ENCODE data around the gene SELENOH. TPM values are rescaled to one million over a fixed set of nuclear protein-coding genes. Genes with fewer than 3 reads are reported as not detected.

SELENOH gene
- polyA plus RNA-seq, 1 donor (not counting 4 experiments of a cell fraction or from before 2014, with no cell fraction given) = 88.2 TPM

DNA sequence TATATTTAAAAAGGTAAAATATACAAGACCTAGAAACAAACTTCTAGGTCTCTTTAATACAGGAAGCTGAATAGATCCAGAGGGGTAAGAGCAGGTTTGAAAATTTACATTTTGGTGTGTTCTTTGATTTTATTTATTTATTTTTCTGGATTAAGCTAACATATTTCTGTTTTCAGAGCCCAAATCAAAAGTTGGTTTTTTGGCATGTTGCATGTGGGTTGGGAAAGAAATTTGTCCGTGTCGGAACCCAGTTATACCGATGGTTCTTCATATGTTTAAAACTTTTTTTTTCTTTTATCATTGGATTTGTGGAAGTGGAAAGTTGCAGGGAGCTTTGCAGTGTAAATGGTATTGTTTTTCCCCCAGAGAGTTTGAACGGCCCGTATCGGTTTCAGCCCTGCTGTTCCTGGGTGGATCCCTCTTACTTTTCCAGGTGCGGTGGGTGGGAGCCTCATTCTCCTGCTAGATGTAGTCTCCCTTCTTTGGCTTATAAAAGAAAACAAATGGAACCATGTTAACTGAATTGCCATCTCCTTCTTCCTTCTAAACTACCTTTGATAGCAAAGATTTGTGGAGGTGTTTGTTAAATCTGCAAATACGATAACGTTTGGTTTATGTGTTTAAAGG lies 21.1 kb downstream of the SELENOH start:
- dilution Hi-C loops (cut with MboI; ENCODE audit: extremely low pct_ligation_motif_present, low sequenced_read_pairs) = no loop called here
- Histone ChIP-seq H3K4me3 (ENCODE audit: control insufficient read depth in 2 of 3, extremely low read depth in 1 of 3, insufficient read depth in 2 of 3, low read depth in 1 of 3, low read length in 3 of 3) (peak overlapping the region; percentile 63 to 100 (median 99)), H3K9ac (ENCODE audit: control insufficient read depth, extremely low read depth, insufficient read depth, low read length) (peak overlapping the region; percentile 99), H3K9me3 (ENCODE audit: control insufficient read depth, low read depth, low read length) (no peaks in the 10 kb centered on the region), H3K79me2 (ENCODE audit: control insufficient read depth, insufficient read depth, low read length) (peaks cover 56% of the 10 kb centered on the region), H4K20me1 (ENCODE audit: control insufficient read depth, extremely low read depth, insufficient read depth, low read length) (peaks cover 21% of the 10 kb centered on the region), H3K4me2 (ENCODE audit: control insufficient read depth, extremely low read depth, insufficient read depth, low read depth, low read length) (peak overlapping the region; percentile 74), H2AFZ (ENCODE audit: control insufficient read depth, low read length) (no peak overlapping the region), H3K27me3 (ENCODE audit: control insufficient read depth, extremely low read depth, insufficient read depth, low read length) (no peaks in the 10 kb centered on the region), H3K36me3 (ENCODE audit: control insufficient read depth in 2 of 2, extremely low read depth in 1 of 2, insufficient read depth in 2 of 2, low read length in 2 of 2) (peaks cover 0 to 1% of the 10 kb centered on the region in 2 experiments), H3K9me1 (ENCODE audit: control insufficient read depth, extremely low read depth, insufficient read depth, low read length) (no peaks in the 10 kb centered on the region), H3K4me1 (ENCODE audit: control insufficient read depth, extremely low read depth, insufficient read depth, low read length) (peaks cover 29% of the 10 kb centered on the region), H3K27ac (ENCODE audit: control insufficient read depth, insufficient read depth, low read length) (peak overlapping the region; percentile 100)
- TF ChIP-seq EZH2 (IDR thresholded peaks at IDR 0.05; ENCODE audit: low read length) = no peak
- TF ChIP-seq, protein P1, sequence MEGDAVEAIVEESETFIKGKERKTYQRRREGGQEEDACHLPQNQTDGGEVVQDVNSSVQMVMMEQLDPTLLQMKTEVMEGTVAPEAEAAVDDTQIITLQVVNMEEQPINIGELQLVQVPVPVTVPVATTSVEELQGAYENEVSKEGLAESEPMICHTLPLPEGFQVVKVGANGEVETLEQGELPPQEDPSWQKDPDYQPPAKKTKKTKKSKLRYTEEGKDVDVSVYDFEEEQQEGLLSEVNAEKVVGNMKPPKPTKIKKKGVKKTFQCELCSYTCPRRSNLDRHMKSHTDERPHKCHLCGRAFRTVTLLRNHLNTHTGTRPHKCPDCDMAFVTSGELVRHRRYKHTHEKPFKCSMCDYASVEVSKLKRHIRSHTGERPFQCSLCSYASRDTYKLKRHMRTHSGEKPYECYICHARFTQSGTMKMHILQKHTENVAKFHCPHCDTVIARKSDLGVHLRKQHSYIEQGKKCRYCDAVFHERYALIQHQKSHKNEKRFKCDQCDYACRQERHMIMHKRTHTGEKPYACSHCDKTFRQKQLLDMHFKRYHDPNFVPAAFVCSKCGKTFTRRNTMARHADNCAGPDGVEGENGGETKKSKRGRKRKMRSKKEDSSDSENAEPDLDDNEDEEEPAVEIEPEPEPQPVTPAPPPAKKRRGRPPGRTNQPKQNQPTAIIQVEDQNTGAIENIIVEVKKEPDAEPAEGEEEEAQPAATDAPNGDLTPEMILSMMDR (optimal IDR thresholded peaks at IDR 0.05 in 1 of 3, IDR thresholded peaks at IDR 0.05 in 1 of 3, conservative IDR thresholded peaks at IDR 0.05 in 1 of 3; ENCODE audit: extremely low read depth in 1 of 3, insufficient read depth in 2 of 3, low read length in 3 of 3) = no peak
- DNase-seq (ENCODE audit: low read depth, low spot score) (no peak), FAIRE-seq (no peak)

DNA sequence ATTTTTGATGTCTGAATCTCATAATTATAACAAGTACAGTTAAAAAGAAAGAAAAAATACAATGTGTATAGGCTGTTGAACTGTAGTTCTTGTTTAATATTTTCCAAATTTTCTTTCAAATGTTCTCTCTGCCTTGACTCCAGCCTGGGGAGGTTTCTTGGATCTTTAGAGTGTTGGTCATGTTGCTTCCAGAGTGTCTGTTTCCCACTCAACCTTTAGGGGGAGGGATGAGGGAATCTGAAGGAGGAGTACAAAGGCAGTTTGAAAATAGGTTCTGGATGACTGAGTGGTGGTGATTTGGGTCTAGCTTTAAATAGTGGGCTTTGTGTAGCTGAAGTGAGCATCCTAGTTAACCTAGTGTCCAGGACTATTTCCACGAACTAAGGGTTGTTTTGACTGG lies 22.3 kb downstream of the SELENOH start:
- peaks cover 66% of the 10 kb centered on the region for H3K79me2 ChIP-seq (ENCODE audit: control insufficient read depth, insufficient read depth, low read length)
- peaks cover 29% of the 10 kb centered on the region for H3K4me1 ChIP-seq (ENCODE audit: control insufficient read depth, extremely low read depth, insufficient read depth, low read length)
- no peaks in the 10 kb centered on the region for H3K9me1 ChIP-seq (ENCODE audit: control insufficient read depth, extremely low read depth, insufficient read depth, low read length)
- peaks cover 0 to 2% of the 10 kb centered on the region in 2 experiments for H3K36me3 ChIP-seq (ENCODE audit: control insufficient read depth in 2 of 2, extremely low read depth in 1 of 2, insufficient read depth in 2 of 2, low read length in 2 of 2)
- peak overlapping the region; percentile 99 for H3K9ac ChIP-seq (ENCODE audit: control insufficient read depth, extremely low read depth, insufficient read depth, low read length)
- peak overlapping the region; percentile 74 for H3K4me2 ChIP-seq (ENCODE audit: control insufficient read depth, extremely low read depth, insufficient read depth, low read depth, low read length)
- no peak for TF ChIP-seq EZH2 (IDR thresholded peaks at IDR 0.05; ENCODE audit: low read length)
- TF ChIP-seq, protein P1 (optimal IDR thresholded peaks at IDR 0.05 in 1 of 3, IDR thresholded peaks at IDR 0.05 in 1 of 3, conservative IDR thresholded peaks at IDR 0.05 in 1 of 3; ENCODE audit: extremely low read depth in 1 of 3, insufficient read depth in 2 of 3, low read length in 3 of 3) = peak; percentile 20 to 46 (median 30)
- H3K27me3 ChIP-seq (ENCODE audit: control insufficient read depth, extremely low read depth, insufficient read depth, low read length) = no peaks in the 10 kb centered on the region
- no peaks in the 10 kb centered on the region for H3K9me3 ChIP-seq (ENCODE audit: control insufficient read depth, low read depth, low read length)
- peak overlapping the region; percentile 63 to 100 (median 99) for H3K4me3 ChIP-seq (ENCODE audit: control insufficient read depth in 2 of 3, extremely low read depth in 1 of 3, insufficient read depth in 2 of 3, low read depth in 1 of 3, low read length in 3 of 3)
- no peak for DNase-seq (ENCODE audit: low read depth, low spot score)
- peaks cover 25% of the 10 kb centered on the region for H4K20me1 ChIP-seq (ENCODE audit: control insufficient read depth, extremely low read depth, insufficient read depth, low read length)
- H2AFZ ChIP-seq (ENCODE audit: control insufficient read depth, low read length) = no peak overlapping the region
- no peak for FAIRE-seq
- peak overlapping the region; percentile 100 for H3K27ac ChIP-seq (ENCODE audit: control insufficient read depth, insufficient read depth, low read length)
- dilution Hi-C loops (cut with MboI; ENCODE audit: extremely low pct_ligation_motif_present, low sequenced_read_pairs) = no loop called here

All from keratinocyte (primary cell).